K562 (cell line): ENCODE results near the gene FOSL1. TPM values are rescaled to one million over a fixed set of nuclear protein-coding genes. Genes with fewer than 3 reads are reported as not detected.

Experiments used
- CGGBP1 ChIP-seq: fragments of 250-450 bp; sonication (Bioruptor Pico); IDR thresholded peaks from 2 replicates; pipeline ENCODE4 v1.9.0; 2021; ENCODE audit warnings: mild to moderate bottlenecking
- CSDE1 ChIP-seq, 2 experiments: fragments of 450-650 bp; IDR thresholded peaks; 2 replicates each; pipeline ENCODE4 v1.6.1; 2016; ENCODE audit warnings: mild to moderate bottlenecking in 1 of 2
- CUX1 ChIP-seq: fragments of 200-800 bp; sonication (Bioruptor generic); IDR thresholded peaks from 2 replicates; pipeline ENCODE4 v1.6.1; 2016; ENCODE audit warnings: missing genetic modification characterization, missing compliant biosample characterization
- HNRNPL ChIP-seq: fragments of 200-400 bp; formaldehyde crosslinking; IDR thresholded peaks from 2 replicates; pipeline ENCODE4 v1.6.1; 2017; ENCODE audit warnings: low read depth, mild to moderate bottlenecking, low read length
- MITF ChIP-seq: IDR thresholded peaks from 2 replicates; pipeline ENCODE4 v1.6.1; 2014; ENCODE audit warnings: antibody characterized with exemption
- NCOR1 ChIP-seq: fragments of 450-650 bp; IDR thresholded peaks from 2 replicates; pipeline ENCODE4 v1.6.1; 2016; ENCODE audit warnings: mild to moderate bottlenecking, moderate library complexity
- NR2C2 ChIP-seq, 2 experiments: fragments of 200-800 bp in 1 of 2; sonication (Bioruptor generic) in 1 of 2; sonication (generic) in 1 of 2; formaldehyde crosslinking in 1 of 2; IDR thresholded peaks; 2 replicates each; pipeline versions ENCODE4 v1.6.1 to v1.8.0; 2016 to 2022; ENCODE audit warnings: mild to moderate bottlenecking in 1 of 2, missing compliant biosample characterization in 1 of 2, missing genetic modification characterization in 1 of 2, missing genetic modification reagents in 1 of 2
- RBFOX2 ChIP-seq: fragments of 200-400 bp; formaldehyde crosslinking; IDR thresholded peaks from 2 replicates; pipeline ENCODE4 v1.6.1; 2017; ENCODE audit warnings: low read depth, mild to moderate bottlenecking, low read length, moderate library complexity
- SOX6 ChIP-seq: fragments of 450-650 bp; IDR thresholded peaks from 2 replicates; pipeline ENCODE4 v1.6.1; 2014; ENCODE audit warnings: mild to moderate bottlenecking
- THAP12 ChIP-seq: fragments of 250-450 bp; sonication (Bioruptor Pico); IDR thresholded peaks from 2 replicates; pipeline ENCODE4 v1.9.0; 2021; ENCODE audit warnings: mild to moderate bottlenecking, inconsistent platforms
- THRB ChIP-seq: fragments of 450-650 bp; formaldehyde crosslinking; conservative IDR thresholded peaks from 2 replicates; pipeline ENCODE4 v1.4.0; 2022; ENCODE audit warnings: mild to moderate bottlenecking, missing genetic modification characterization
- YBX1 ChIP-seq: fragments of 450-650 bp; IDR thresholded peaks from 2 replicates; pipeline ENCODE4 v1.7.1; 2016; ENCODE audit warnings: mild to moderate bottlenecking
- ZHX1 ChIP-seq: fragments of 150-350 bp; conservative IDR thresholded peaks from 2 replicates; pipeline ENCODE4 v1.6.1; 2014; ENCODE audit warnings: low read length
- polyA plus RNA-seq, 8 experiments: library from polyadenylated mRNA; depleted of rRNA in 4 of 8; stranded (reverse) in 5 of 8; unstranded in 3 of 8; fragments of >200 nt; fragmentation: Nextera tagmentation in 2 of 8; fragmentation: Illumina TruSeq in 1 of 8; extraction: Ambion mirVana in 2 of 8; extraction: Trizol in 1 of 8; gene quantifications; 2 replicates each; pipeline versions ENCODE4 v1.2.1 to v1.2.3, GENCODE V29; 2011 to 2014; ENCODE audit warnings: inconsistent platforms in 1 of 8, missing spikeins in 1 of 8
- total RNA-seq, 7 experiments: library from RNA; depleted of rRNA in 6 of 7; stranded (reverse); fragments of >200 nt in 6 of 7; fragmentation: Illumina TruSeq in 2 of 7; extraction: Trizol in 2 of 7; gene quantifications; 2 replicates each; pipeline versions ENCODE4 v1.2.1 to v1.2.3, GENCODE V29; 2011 to 2021; ENCODE audit warnings: low replicate concordance in 1 of 7

Gene FOSL1
- total and polyA plus RNA-seq, 9 of the 15 experiments (the other 6 are each of a cell fraction or from before 2014, with no cell fraction given) = 3.5 to 39.6 (median 10.0) TPM

- TF ChIP-seq THAP12 (CRISPR knock-in tag) = no peak
- TF ChIP-seq CUX1 (CRISPR knock-in tag) = no peak
- TF ChIP-seq HNRNPL = peak; percentile 76
- TF ChIP-seq YBX1 = no peak
- no peak for TF ChIP-seq SOX6
- peak; percentile 80 for TF ChIP-seq RBFOX2
- no peak for TF ChIP-seq MITF
- TF ChIP-seq CGGBP1 (CRISPR knock-in tag) = no peak
- TF ChIP-seq NR2C2 (CRISPR knock-in tag; IDR thresholded peaks at IDR 0.05) = no peak
- no peak for TF ChIP-seq NR2C2 (tag; IDR thresholded peaks at IDR 0.05)
- no peak for TF ChIP-seq THRB (CRISPR knock-in tag)
- no peak for TF ChIP-seq CSDE1 (IDR thresholded peaks at IDR 0.05)
- no peak for TF ChIP-seq NCOR1
- no peak for TF ChIP-seq ZHX1
Measured at GRCh38 chr11:65852508-65853245, 47.5 kb downstream of the FOSL1 start (continued).
